GM21447 (cell line): ENCODE measurements around the gene ZBTB42.
A peak's percentile ranks its signal among the peaks of the same experiment; 100 is the strongest.

Experiments used
- ATAC-seq: cut with Tn5 transposase; IDR thresholded peaks from one replicate; pipeline ENCODE4 v1.9.1; 2021; ENCODE audit not compliant: unreplicated experiment

The ZBTB42 gene

DNA sequence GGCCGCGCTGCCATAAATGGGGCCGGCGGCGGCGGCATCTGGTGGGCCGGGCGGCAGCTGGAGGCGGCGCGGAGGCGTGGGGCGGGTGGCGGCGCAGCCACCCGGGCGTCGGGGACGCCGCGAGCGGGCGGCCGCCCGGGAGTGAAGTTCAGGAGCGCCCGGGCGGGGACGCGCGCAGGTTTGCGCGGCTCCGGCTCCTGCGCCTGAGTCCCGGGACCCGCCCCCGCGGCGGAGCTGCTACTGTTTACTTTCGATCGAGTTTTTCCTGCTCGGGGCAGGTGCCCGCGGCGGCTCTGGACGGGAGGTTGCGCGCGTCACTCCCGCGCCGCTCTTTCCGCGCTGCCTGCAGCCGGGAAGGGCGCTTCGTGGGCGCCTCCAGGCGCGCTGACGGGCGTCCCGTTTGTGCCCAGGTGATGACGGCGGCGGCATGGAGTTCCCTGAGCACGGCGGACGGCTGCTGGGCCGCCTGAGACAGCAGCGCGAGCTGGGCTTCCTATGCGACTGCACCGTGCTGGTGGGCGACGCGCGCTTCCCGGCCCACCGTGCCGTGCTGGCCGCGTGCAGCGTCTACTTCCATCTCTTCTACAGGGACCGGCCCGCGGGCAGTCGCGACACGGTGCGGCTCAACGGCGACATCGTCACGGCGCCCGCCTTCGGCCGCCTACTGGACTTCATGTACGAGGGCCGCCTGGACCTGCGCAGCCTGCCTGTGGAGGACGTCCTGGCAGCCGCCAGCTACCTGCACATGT lies at the start of gene ZBTB42:
TSS of gene ZBTB42 (plus strand) at position 331 of the 749 bp plus-strand sequence. CDS start at position 428, 97 bp downstream.
- peak; percentile 48 for ATAC-seq

- ATAC-seq: no peak
These were observed 49.1 kb upstream of the ZBTB42 start for GRCh38 chr14:104751539-104752422.

GRCh38 chr14:104752423-104752734 lies 48.5 kb upstream of the ZBTB42 start:
- ATAC-seq: peak; percentile 79

DNA sequence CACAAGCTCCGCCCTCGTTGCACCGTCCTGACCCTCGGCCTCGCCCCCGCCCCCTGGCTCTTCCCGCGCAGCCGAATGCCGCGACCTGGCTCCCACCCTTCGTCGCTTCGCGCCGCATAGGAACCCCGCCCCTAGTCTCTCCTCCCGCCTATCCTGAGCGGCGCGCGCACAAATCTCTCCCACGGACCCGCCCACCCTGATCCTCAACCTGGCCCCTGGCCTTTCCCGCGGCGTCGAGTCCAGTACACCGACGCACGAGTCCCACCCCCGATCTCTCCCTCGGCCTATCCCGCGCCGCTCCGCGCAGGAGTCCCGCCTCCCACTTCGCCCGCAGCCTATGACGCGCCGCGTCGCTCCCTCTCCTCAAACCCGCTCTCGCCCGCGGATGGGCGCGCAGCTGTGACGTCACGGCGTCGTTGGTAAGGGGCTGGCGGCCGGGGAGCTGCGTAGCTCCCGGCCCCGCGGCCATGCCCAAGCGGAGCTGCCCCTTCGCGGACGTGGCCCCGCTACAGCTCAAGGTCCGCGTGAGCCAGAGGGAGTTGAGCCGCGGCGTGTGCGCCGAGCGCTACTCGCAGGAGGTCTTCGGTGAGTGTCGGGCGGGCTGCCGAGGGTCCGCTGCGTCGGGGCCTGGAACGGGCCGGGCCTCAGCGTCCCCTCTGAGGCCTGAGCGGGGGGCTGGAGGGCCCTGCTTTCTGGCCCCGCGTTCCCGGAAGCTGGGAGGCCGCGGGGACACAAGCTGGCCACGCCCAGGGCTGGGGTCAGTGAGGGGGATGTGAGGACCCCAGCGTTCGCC lies 48.0 kb upstream of the ZBTB42 start, which contains the start of gene SIVA1:
TSS of gene SIVA1 (plus strand) at position 413 of the 793 bp plus-strand sequence. CDS start at position 468, 55 bp downstream.
- peak; percentile 87 for ATAC-seq

- no peak for ATAC-seq
These were observed 47.2 kb upstream of the ZBTB42 start for GRCh38 chr14:104753528-104754212.

- no peak for ATAC-seq
These were observed 46.6 kb upstream of the ZBTB42 start for GRCh38 chr14:104754213-104754851.

GRCh38 chr14:104755621-104756020 lies 45.3 kb upstream of the ZBTB42 start:
- ATAC-seq: no peak

DNA sequence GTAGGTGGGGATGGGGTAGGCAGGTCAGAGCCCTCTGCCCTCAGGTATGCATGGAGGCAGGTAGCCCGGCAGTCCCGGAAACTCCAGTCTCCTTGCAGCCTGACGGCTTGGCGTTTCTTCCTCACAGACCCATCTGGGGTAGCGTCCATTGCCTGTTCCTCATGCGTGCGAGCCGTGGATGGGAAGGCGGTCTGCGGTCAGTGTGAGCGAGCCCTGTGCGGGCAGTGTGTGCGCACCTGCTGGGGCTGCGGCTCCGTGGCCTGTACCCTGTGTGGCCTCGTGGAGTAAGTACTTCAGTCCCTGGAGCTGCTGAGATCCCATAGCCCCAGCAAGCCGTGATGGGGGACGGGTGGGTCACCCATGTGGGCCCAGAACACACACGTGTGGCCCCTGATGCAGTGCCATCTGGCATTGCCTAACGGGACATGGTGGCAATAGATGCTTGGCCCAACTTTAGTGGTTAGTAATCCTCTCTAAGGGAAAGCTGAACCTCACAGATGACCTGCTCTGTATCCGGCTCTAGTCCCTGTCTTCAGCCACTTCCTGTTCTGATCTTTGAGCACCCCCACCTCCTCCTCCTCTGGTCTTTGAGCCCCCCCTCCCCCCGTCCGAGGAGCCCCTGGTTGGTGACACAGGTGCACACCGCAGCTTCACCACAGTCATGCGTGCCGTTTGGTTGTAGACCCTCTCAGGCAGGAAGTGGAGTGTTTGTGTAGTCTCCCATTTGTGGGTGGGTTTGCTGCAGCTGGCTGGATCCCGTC lies 44.2 kb upstream of the ZBTB42 start:
- ATAC-seq: no peak

- no peak for ATAC-seq
These were observed 43.7 kb upstream of the ZBTB42 start for GRCh38 chr14:104757238-104757585.

DNA sequence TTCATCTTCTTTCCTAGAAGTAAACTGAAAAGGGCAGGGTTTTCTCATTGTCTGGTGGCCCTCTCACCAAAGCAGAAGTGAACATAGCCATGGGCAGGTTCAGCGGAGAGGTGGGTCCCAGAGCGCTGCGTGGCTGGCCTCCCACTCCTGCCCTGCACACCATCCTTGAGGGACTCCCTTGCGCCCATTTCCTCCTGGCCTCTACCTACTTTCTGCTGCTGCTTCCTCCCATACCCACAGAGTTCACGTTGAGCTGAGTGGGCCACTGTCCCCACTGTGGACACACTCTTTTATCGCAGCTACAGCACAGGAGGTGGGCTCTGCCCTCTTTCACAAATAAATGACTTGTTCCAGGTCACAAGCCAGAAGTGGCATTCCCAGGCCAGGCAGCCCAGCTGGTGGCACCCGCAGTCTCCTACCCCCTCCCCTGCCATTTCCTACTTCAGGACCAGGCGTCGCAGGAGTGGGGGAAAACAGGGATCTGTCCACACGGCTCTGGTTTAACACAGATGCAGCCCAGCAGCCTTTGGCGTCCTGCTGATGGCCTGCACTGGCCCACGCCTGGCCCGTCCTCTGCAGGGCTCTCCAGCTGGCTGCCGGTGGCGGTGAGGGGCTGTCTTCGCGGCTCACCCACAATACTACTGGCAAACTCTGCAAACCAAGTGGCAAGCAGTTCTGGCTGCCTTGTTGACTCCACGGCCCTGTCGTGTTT lies 43.1 kb upstream of the ZBTB42 start:
- no peak for ATAC-seq

- ATAC-seq: no peak
These were observed 41.6 kb upstream of the ZBTB42 start for GRCh38 chr14:104758981-104759969.

DNA sequence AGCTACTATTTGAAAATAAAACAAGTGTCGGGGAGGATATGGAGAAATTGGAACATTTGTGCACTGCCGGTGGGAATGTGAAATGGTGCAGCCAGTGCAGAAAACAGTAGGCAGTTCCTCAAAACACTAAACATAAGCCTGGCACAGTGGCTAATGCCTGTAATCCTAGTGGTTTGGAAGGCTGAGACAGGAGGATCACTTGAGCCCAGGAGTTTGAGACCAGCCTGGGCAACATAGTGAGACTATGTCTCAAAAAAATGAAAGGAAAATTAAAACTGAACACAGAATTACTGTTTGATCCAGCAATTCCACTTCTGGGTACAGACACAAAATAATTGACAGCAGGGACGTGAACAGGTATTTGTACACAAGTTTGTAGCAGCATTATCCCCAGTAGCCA lies 35.4 kb upstream of the ZBTB42 start:
- no peak for ATAC-seq

GRCh38 chr14:104766256-104766862 lies 34.5 kb upstream of the ZBTB42 start:
- ATAC-seq: no peak

DNA sequence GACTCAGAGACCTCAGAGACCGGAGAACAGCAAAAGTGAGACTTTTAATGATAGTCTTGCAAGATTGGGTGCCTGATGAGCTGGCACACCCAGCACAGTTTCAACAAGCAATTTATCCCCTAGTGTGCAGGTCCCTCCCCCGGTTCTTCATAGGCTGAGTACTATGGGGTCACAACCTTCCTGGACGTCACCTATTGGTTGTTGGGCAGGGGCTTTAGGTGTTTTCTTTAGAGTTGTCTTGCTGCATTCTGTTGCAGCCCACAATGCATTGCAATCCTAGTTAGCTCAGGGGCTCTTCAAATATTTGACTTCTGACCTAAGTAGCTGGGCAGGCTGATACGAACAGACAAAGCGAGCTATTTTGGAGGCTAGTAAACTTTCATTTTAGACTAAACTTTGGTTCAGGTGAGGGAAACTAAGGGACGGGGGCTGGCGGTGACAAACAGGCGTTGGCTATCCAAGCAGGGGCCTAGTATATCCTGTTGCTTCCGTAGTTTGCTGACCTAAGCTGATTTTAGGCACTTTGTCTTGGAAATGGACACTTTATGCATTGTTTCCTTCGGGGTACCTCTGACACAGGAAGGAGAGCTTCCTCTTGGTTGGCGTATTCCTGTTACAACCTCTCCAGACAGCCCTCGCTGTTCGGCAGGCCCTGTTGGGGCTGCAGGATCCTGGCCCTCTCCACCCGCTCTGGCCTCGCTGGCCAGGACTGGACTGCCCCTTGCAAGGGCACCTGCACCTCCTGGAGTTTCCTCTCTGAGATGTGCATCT lies 33.9 kb upstream of the ZBTB42 start:
- no peak for ATAC-seq

DNA sequence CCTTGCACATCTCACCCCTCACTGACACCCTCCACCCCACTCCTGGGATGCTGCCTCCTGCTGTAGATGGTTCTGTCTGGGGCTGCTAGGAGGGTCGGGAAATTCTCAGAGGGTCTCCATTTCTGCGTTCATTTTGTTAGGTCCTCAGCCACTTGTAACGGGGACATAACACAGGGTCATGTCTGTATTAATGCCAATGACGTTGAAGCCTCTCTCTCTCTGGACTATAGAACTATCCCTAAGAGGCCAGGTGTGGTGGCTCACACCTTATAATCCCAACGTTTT lies 33.3 kb upstream of the ZBTB42 start:
- ATAC-seq: no peak

DNA sequence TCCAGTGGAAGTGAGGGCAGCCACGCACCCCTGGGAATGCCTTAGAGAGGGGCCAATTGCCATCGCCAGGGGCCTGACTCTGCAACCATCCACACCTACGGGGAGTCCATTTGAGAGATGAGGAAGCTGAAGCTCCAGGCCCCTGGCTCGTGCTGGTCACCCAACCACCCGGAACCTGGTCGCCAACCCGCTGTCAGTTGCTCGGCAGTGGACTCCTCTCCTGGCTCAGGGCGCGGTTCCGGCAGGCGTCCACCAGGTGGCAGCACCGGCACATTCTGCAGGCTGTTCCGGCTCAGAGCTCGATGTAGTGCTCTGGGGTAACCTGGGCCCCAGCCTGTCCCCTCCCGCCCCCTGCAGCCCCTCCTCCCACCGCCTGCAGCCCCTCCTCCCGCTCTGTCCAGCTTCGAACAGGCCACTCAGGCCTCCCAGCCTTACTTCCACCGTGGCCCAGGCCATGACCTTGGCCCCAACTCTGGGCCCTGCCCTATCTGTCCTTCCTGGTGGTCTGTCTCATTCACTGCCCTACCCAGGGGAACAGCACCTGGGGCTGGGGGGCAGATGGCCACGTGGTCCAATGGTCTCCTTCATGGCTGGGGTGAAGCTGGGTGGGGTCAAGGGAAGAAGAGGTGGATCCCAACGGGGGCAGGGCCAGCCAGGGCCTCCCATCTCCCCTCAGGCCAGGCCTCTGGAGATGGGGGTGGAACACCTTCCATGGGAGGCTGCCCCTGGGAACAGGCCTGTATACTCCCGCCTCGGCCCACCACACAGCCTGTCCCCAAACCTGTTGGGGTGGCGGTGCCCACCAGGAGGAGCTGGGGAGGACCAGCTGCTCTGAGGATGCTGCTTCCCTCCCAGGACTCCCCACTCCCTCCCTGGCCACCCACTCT lies 32.2 kb upstream of the ZBTB42 start:
- peak; percentile 89 for ATAC-seq
